Liver (tissue), 3 donors: Measurements from ENCODE around the gene LHFPL6.

ENCODE experiments used
- CTCF ChIP-seq: fragments of 150-350 bp; IDR thresholded peaks from 2 replicates; pipeline ENCODE4 v1.5.1; 2017; ENCODE audit warnings: improper control_type of control experiment, low read depth, low read length; ENCODE audit not compliant: missing input control
- EGR1 ChIP-seq, 2 donors: IDR thresholded peaks; 2 replicates each; pipeline ENCODE4 v1.6.1; 2016 to 2018; ENCODE audit warnings: antibody characterized with exemption in 2 of 2, low read depth in 2 of 2
- FOXA1 ChIP-seq: IDR thresholded peaks from 2 replicates; pipeline ENCODE4 v1.6.1; 2016; ENCODE audit warnings: antibody characterized with exemption
- GABPA ChIP-seq, 2 donors: IDR thresholded peaks in 1 of 2; conservative IDR thresholded peaks in 1 of 2; 2 replicates each; pipeline ENCODE4 v1.6.1; 2016; ENCODE audit warnings: antibody characterized with exemption in 2 of 2, mild to moderate bottlenecking in 1 of 2, moderate library complexity in 1 of 2
- HNF4G ChIP-seq: IDR thresholded peaks from 2 replicates; pipeline ENCODE4 v1.6.1; 2016; ENCODE audit warnings: antibody characterized with exemption
- JUND ChIP-seq, 2 donors: IDR thresholded peaks; 2 replicates each; pipeline ENCODE4 v1.6.1; 2016; ENCODE audit warnings: antibody characterized with exemption in 2 of 2
- RAD21 ChIP-seq, 2 donors: IDR thresholded peaks; 2 replicates each; pipeline ENCODE4 v1.6.1; 2016; ENCODE audit warnings: antibody characterized with exemption in 2 of 2, mild to moderate bottlenecking in 2 of 2
- REST ChIP-seq: IDR thresholded peaks from 2 replicates; pipeline ENCODE4 v1.6.1; 2016; ENCODE audit warnings: antibody characterized with exemption, mild to moderate bottlenecking
- RXRA ChIP-seq, 2 donors: IDR thresholded peaks; 2 replicates each; pipeline ENCODE4 v1.6.1; 2017 to 2018; ENCODE audit warnings: antibody characterized with exemption in 2 of 2, mild to moderate bottlenecking in 1 of 2
- SP1 ChIP-seq: IDR thresholded peaks from 2 replicates; pipeline ENCODE4 v1.6.1; 2018; ENCODE audit warnings: antibody characterized with exemption, mild to moderate bottlenecking
- TAF1 ChIP-seq: conservative IDR thresholded peaks from 2 replicates; pipeline ENCODE4 v1.6.1; 2016; ENCODE audit warnings: antibody characterized with exemption, mild to moderate bottlenecking
- YY1 ChIP-seq: IDR thresholded peaks from 2 replicates; pipeline ENCODE4 v1.6.1; 2016; ENCODE audit warnings: antibody characterized with exemption, mild to moderate bottlenecking
- TF ChIP-seq, protein P1 (sequence below): IDR thresholded peaks from 2 replicates; pipeline ENCODE4 v1.6.1; 2016; ENCODE audit warnings: antibody characterized with exemption
- TF ChIP-seq, protein P2 (sequence below): IDR thresholded peaks from 2 replicates; pipeline ENCODE4 v1.6.1; 2016; ENCODE audit warnings: antibody characterized with exemption
- donor health status: healthy.
- donor health status: healthy.

DNA sequence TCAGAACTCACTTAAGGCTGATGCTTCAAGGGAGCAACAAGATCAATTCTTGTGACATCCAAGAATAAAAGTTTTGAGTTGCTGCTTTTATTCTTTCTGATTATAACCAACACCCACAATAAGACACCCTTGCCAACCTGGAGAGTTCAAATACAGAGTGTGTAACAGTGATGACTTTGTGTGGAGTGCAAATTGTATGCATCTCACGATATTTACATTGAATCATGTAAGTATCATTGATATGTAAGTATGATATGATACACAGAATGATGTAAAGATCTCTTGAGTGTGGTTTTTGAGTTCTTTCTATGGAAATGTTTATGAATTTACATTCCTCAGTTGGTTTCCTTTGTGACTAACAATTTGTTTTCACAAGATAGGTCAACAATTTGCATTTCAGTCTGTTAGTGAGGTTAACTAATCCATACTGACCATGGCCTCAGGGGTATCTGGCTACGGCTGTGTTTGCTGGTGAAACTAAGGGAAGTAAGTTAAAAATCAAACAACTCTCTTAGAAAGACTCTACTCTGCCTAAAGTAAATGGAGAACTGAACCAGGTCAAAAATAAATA lies 12.4 kb downstream of the LHFPL6 start:
- no peak for TF ChIP-seq TAF1
- TF ChIP-seq CTCF = no peak
- TF ChIP-seq HNF4G = no peak
- TF ChIP-seq YY1 = no peak
- TF ChIP-seq EGR1 (IDR thresholded peaks at IDR 0.05; ENCODE audit: low read depth in 2 of 2) = no peak
- TF ChIP-seq FOXA1 = no peak
- no peak for TF ChIP-seq REST
- no peak for TF ChIP-seq RXRA (IDR thresholded peaks at IDR 0.05)
- TF ChIP-seq JUND (IDR thresholded peaks at IDR 0.05) = no peak
- no peak for TF ChIP-seq SP1
- no peak for TF ChIP-seq RAD21 (IDR thresholded peaks at IDR 0.05)
- TF ChIP-seq, protein P1, sequence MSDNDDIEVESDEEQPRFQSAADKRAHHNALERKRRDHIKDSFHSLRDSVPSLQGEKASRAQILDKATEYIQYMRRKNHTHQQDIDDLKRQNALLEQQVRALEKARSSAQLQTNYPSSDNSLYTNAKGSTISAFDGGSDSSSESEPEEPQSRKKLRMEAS = no peak
- no peak for TF ChIP-seq GABPA (IDR thresholded peaks at IDR 0.05 in 1 of 2, conservative IDR thresholded peaks at IDR 0.05 in 1 of 2)
- TF ChIP-seq, protein P2, sequence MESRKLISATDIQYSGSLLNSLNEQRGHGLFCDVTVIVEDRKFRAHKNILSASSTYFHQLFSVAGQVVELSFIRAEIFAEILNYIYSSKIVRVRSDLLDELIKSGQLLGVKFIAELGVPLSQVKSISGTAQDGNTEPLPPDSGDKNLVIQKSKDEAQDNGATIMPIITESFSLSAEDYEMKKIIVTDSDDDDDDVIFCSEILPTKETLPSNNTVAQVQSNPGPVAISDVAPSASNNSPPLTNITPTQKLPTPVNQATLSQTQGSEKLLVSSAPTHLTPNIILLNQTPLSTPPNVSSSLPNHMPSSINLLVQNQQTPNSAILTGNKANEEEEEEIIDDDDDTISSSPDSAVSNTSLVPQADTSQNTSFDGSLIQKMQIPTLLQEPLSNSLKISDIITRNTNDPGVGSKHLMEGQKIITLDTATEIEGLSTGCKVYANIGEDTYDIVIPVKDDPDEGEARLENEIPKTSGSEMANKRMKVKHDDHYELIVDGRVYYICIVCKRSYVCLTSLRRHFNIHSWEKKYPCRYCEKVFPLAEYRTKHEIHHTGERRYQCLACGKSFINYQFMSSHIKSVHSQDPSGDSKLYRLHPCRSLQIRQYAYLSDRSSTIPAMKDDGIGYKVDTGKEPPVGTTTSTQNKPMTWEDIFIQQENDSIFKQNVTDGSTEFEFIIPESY = no peak
